ENCODE results near the gene GLYATL1B.
"Not testable (repeated sequence)": the region's sequence is repeated elsewhere in the genome, so short reads cannot be mapped to it uniquely, and the experiment has no call there.

The GLYATL1B gene

GRCh38 chr11:59086007-59086406 lies at the start of gene GLYATL1B:
Gene GLYATL1B (plus strand): TSS chr11:59086307. CDS start chr11:59086307, 0 bp downstream.
- DNase-seq (ENCODE audit: low read depth); H3K4me3 ChIP-seq (ENCODE audit: control insufficient read depth, low read depth, low read length): not testable (repeated sequence)

- not testable (repeated sequence) for H3K4me3 ChIP-seq (ENCODE audit: control insufficient read depth, low read depth, low read length); DNase-seq (ENCODE audit: low read depth)
These were observed 49.6 kb upstream of the GLYATL1B start for GRCh38 chr11:59036542-59036941.

- H3K4me3 ChIP-seq (ENCODE audit: control insufficient read depth, low read depth, low read length); DNase-seq (ENCODE audit: low read depth): not testable (repeated sequence)
These were observed 48.7 kb upstream of the GLYATL1B start for GRCh38 chr11:59037434-59037833.

GRCh38 chr11:59040607-59041006 lies 45.5 kb upstream of the GLYATL1B start:
- TF ChIP-seq CTCF (IDR thresholded peaks at IDR 0.05; ENCODE audit: control insufficient read depth, insufficient read depth, low read depth, low read length, missing control alignments), result no peak
- H3K4me3 ChIP-seq (ENCODE audit: control insufficient read depth, low read depth, low read length), result no peak overlapping the region
- DNase-seq (ENCODE audit: low read depth), result no peak

- H3K4me3 ChIP-seq (ENCODE audit: control insufficient read depth, low read depth, low read length); DNase-seq (ENCODE audit: low read depth): not testable (repeated sequence)
These were observed 34.7 kb upstream of the GLYATL1B start for GRCh38 chr11:59051383-59051782.

- not testable (repeated sequence) for H3K4me3 ChIP-seq (ENCODE audit: control insufficient read depth, low read depth, low read length); DNase-seq (ENCODE audit: low read depth)
These were observed 33.8 kb upstream of the GLYATL1B start for GRCh38 chr11:59052355-59052754.

- H3K4me3 ChIP-seq (ENCODE audit: control insufficient read depth, low read depth, low read length), result no peak overlapping the region
- TF ChIP-seq CTCF (IDR thresholded peaks at IDR 0.05; ENCODE audit: control insufficient read depth, insufficient read depth, low read depth, low read length, missing control alignments), result peak; percentile 77
- peak; percentile 7 for DNase-seq (ENCODE audit: low read depth)
These were observed 32.7 kb upstream of the GLYATL1B start for GRCh38 chr11:59053387-59053786.

GRCh38 chr11:59058120-59059033 lies 27.7 kb upstream of the GLYATL1B start:
- TF ChIP-seq CTCF (IDR thresholded peaks at IDR 0.05; ENCODE audit: control insufficient read depth, insufficient read depth, low read depth, low read length, missing control alignments), result peak; percentile 82
- H3K4me3 ChIP-seq (ENCODE audit: control insufficient read depth, low read depth, low read length), result not testable (repeated sequence)
- peak; percentile 79 for DNase-seq (ENCODE audit: low read depth)

- not testable (repeated sequence) for DNase-seq (ENCODE audit: low read depth); H3K4me3 ChIP-seq (ENCODE audit: control insufficient read depth, low read depth, low read length)
These were observed 26.0 kb upstream of the GLYATL1B start for GRCh38 chr11:59060096-59060495.

All from AG09309 (cell line).